Femur (tissue), 1 donor: ENCODE results near the gene HS3ST5.
"Not testable (repeated sequence)": the region's sequence is repeated elsewhere in the genome, so short reads cannot be mapped to it uniquely, and the experiment has no call there.

Source experiments
- DNase-seq: peaks from one replicate; pipeline ENCODE4 v3.0.0-alpha.2; 2017

The HS3ST5 gene

DNA sequence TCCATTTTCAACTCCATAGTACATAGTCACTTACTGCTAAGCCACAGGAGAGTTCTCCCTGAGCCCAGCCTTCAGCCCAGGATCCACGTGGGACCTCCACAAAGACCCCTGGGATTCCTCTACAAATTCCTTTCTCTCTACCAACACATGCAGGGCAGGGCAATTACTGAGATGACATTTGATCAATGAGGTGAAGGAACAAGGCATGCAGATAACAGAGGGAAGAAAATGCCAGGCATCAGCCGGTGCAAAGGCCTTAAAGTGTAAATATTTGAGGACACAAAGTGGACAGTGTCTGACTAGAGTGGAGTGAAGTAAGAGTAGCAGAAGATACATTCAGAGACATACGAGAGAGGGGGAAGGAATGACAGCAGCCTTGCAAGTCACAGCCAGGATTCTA lies 70.2 kb downstream of the HS3ST5 start:
- DNase-seq = no peak

DNA sequence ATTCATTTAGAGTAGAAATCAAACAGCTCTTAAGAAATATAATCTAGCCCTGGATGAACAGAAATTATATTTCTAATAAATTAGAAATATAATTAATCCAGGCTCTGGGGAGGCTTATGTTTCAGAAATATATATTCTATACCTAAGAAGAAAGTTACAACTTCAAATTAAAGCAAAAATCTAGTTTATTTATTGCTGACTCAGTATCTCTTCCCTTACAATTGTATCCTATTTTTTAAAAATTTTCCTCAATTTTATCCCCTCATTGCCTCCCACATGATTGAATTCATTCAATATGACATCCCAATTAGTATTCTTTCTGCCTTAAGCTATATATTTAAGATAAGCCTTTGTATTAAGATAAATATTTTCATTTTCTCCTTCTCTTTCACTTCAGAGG lies 71.4 kb downstream of the HS3ST5 start:
- DNase-seq = no peak

DNA sequence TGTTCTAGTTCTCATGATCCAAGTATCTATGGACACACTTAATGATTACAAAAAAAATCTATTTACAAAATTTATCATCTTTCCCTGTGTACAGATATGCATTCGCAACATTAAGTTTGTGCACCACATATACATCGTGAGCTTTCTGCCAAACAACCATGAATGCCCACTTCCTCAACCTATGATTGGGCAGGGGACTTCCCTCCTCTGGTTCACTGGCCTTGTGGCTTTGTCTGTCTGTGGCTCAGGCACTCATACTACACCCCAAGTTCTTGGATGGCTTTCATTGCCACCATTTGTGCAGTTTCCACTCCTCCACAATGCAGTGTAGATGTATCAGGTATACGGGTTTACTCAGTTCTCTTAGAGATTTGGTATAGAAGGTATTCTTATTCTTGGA lies 74.9 kb downstream of the HS3ST5 start:
- no peak for DNase-seq

DNA sequence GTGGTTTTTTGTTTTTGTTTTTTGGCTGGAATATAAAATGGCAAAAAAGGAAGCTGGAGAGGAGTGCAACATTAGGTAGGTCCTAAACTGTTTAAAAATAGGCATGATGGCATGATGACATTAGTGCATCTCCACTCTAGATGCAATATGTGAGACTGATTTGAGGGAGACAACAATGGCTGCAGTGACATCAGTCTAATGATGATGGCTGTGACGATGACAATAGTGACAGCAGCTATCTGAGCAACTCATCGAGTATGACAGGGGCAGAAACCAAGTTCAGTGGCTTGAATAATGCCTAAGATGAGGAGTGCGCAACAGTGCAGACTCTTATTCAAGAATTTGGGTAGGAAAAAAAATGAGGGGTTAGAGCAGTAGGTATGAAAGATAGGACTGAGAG lies 82.0 kb downstream of the HS3ST5 start:
- no peak for DNase-seq

DNA sequence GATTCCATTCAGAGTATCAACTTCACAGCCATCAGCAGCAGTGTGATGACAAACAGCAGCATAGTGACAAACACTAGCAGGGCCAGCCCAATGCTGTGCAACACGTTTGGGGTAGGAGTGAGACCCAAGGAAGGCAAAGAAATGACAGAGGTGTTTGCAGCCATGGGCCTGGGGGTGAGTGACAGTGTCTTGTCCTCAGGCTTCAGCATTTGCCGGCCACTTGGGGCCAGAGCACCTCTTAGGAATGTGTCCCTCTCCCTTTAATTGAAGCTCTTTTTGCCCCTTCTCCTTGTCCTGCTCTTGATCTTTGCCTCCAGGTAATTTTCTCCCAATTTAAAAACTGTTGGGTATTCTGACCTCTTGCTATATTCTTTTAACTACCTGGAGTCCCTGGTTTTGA lies 84.4 kb downstream of the HS3ST5 start:
- no peak for DNase-seq

DNA sequence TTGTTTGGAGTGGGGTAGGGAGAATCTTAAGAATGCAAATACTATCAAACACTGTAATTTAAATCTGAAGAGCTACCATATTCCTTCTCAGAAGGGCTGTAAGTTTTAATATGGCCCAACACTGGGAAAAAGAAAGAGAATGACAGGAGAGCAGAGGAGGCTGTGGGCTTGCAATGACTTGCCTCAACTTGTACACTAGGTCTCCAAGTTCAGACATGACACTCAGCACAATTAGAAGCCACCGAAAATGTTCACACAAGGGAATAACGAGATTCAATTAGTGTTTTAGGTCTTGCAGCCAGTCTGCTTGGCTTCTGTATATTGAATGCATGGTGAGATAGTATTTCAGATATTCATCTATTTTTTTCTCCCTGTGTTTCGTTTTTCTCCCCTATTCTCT lies 89.4 kb downstream of the HS3ST5 start:
- no peak for DNase-seq

DNA sequence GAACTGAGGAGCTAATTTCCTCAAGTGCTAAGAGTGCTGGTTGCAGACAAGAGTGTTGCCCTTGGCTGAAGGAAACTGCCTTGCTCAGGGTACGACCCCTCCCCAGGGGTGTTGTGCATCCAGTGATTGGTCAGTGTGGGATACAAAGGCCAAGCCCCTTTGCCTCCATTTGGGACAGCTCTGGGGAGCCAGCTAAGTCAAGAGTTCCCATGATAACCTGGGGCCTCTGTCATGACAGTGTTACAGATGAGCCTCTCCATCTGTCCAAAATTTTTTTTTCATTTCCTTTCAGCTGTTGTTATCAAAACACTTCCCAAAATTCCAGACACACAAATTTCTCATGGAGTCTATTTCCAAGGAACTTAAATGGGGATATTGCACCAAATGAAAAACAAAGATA lies 93.3 kb downstream of the HS3ST5 start:
- no peak for DNase-seq

DNA sequence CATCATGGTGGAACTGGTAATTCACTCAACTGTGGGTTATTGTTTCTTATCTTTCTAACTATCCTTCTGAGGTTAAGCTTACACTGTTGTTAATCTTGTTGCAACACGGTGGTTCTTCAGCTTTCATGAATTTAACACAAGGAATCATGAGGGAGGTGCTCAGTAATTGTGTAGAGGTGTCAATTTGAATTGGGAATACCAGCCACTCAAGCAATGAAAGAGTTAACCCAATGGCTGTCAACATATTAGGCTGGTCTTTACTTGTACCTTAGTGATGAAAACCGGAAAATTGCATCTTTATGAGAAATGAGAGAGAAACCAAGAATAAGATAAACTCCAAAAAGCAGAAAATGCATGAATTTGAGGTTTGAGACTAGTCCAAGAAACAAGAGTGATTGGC lies 95.7 kb downstream of the HS3ST5 start:
- no peak for DNase-seq

DNA sequence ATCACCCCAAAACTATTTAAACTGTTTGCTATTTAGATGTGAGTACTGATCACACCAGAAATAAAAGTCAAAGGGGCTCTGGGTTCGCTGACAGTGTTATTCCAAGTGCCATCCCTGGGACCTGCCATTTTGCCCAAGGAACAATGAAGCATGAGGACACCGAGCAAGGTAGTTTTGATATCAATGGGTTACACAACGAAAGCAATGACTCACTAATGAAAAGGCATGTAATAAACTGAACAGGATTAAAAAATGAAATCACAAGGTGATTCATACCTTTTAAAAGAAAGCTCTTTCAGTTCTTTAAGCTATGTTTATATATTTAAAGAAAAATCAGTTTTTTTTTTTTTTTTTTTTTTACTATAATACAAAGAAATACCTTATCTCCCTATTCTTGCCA lies 102.0 kb downstream of the HS3ST5 start:
- no peak for DNase-seq

DNA sequence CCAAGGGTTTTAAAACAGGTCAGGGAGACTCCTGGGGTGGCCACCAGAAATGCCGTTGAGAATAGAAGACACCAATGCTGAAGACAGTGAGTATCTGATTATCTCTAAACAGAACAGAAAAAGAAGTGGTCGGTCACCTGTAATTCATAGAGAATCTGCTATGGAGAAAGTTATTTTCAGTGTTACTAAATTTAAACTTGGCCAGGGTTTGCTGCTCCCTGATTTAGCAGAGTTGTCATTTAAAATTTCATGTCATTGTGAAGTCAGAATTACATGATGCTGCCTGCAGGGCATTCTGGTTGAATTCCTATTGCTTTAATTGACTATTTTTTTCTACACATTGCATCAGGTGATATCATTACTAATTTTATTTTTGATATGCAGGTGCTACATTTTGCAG lies 114.1 kb downstream of the HS3ST5 start:
- DNase-seq = no peak

DNA sequence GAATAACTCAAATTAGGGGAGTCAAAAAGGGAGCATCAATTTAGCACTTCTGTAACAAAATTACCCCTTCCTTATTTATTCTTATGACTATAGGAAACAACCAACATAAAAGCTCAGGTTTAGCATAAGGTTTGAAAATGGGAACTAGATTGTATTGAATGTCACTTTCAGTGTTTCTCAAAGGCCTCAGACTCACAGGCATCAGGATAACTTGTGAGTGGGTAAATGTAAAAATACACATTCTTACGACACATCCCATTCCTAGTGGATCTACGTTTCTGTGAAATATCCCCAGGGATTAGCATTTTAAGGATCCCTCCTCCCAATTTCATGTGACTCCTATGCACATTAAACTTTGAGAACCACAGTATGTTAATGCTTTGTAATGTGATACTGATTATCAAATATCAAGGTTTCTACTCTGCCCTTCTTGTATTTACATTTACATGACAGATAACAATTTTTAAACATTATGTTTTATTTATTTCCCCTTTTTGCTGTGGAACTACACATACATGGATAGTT lies 114.8 kb downstream of the HS3ST5 start:
- DNase-seq = no peak

DNA sequence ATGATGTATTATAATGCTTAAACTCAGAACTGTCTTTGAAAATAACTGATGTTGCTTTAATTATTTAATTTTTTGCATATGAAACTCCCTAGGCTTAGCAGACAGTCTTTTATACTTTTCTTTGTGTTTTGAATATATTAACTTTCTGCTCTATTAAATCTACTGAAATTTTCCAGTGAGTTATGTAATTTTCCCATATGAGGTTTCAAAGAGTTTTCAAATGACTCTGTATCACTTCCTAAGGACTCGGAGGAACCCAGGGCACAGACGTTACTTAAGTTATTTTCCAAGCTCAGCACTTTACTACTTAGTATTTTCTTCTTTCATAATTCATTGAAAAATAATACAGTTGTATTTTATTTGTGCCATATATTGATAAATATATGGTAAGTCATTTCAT lies 122.6 kb downstream of the HS3ST5 start:
- DNase-seq = no peak

DNA sequence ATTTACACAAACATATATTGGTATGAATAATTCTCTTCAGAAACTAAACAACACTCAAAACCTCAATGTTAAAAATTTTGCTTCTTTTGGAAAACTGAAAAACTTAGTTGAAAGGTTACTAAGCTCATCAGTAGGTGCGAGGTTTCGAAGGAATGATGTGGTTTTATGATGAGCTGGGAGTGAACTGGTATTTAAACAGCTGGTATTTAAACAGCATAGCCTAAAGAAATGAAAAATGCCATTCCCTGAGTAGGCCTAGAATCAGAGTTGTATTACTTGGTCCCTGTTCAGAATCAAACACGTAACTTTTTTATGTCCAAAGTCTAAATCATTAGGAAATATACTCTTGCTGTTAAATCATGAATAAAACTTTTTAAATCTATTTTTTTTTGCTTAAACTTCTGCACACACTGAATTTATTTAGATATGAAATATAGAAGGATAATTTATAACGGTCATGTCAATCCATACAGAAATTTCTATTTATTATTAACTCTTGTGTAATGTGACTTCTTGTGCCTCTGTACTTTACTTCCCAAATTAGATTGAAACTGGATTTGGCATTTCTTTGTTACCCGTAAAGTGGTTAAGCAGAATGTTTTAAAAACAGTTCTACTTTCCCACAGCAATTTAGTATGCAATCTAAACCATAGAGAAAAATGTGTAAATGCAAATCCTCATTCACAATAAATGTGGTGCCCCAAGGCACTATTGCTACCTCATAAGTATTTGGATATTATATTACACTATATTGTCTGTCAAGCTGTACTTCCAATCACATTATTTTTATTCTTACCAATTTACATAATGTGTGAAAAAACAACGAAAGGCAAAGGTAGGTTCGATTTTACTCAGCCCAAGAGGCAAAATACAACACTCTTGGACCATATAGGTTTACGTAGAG lies 124.1 kb downstream of the HS3ST5 start:
- DNase-seq = no peak

DNA sequence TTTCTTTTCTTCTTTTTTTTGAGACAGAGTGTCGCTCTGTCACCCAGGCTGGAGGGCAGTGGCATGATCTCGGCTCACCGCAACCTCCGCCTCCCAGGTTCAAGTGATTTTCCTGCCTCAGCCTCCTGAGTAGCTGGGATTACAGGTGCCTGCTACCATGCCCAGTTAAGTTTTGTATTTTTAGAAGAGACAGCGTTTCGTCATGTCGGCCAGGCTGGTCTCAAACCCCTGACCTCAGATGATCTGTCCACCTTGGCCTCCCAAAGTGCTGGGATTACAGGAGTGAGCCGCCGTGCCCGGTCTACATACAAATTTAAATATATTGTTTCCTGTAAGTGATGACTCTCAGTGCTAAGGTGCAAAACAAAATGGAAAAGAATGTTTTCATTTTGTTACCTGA lies 124.8 kb downstream of the HS3ST5 start:
- not testable (repeated sequence) for DNase-seq

DNA sequence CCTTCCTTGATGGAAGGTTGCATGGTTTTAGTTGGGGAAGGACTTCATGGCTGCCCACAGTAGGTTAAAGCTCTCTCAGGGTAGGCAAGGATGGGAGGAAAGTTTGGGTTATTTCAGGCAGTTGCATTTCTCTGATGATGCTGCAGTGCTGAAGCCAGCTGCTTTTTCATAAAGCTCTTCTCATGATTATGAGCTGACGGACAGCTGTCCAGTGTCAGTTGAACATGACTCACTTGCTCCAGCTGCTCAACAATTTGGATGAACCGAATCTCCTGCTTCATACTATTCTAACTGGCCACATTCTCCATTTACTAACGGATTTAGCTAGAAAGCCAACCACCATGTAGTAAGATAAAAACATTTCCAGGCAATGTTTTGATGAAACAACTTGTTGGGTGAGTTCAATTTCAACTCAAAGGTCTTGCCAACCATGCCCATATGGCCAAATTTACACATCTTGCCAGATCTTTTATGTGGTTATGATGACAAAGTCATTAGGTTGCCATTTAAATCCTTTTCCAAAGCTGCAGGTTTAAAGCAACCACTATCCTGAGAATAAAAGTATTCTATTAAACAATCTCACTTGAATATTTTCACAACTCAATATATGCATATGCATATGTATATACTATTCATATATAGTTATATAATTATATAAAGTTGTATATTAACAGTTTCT lies 125.9 kb downstream of the HS3ST5 start:
- DNase-seq = no peak

DNA sequence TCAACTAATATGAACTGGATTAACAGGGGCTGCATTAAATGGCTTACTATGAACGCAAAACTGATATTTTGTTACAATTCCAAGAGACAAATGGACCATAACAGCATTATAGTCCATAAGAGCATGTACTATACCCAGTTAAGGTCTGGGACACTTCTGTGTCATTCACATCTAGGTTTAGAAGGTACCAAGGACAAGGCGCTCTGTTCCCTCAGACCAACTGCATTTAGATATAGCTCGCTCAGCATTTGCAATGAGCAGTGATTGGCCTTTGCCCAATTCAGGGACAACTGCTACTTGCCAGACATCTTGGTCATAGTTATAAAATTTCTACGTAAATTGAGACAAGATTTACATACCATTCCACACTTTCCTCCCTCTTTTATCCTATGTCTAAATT lies 132.4 kb downstream of the HS3ST5 start:
- no peak for DNase-seq

DNA sequence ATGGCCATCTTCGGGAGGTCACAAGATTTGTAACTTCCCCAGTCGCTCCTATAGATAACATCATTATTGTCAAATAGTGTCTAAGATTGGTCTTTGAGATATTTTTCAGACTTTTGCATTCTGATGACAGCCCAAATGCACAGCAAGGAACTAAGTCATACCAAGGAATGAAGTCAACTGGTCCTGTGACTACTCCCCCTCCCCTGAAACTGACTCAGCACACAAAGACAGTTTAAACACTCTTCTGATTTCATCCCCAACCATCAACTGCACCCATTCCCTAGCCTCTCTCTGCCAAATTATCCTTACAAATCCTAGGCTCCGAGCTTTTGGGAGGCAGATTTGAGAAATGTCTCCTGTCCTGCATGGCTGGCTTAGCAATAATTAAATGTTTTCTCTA lies 139.4 kb downstream of the HS3ST5 start:
- DNase-seq = no peak

DNA sequence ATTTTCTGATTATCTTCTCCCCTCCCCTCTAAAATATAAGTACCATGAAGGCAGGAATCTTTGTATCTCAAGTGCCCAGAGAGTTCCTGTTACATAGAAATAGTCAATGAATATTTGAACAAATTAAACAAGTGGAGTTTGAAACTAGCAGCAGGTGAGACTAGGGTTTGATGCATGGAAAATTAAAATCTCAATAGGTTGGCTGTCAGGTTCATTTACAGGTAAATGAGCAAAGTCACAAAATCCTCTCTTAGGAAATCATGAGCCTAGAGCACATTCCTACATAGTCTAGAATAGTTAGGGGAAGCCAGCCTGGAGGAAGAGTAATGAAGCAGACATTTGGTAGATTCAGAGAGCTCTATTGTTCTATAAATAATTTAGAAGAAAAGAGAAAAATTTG lies 140.4 kb downstream of the HS3ST5 start:
- DNase-seq = no peak

DNA sequence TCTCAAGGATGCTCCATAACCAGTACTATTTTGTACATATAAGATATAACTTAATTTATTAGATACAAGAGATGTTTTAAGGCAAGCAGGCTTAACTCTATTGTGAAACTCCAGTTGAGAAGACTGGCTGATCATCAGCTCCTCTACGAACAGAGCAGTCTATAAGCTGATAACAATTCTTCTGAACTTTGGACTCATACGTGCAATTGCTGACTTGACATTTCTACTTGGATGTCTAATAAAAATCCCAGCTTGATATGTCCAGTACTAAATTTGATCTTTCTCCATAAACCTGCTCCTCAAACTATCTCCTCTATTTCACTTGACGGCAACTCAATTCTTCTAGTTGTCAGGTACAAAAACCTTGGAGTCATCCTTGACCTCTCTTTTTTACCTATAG lies 141.9 kb downstream of the HS3ST5 start:
- DNase-seq = no peak

DNA sequence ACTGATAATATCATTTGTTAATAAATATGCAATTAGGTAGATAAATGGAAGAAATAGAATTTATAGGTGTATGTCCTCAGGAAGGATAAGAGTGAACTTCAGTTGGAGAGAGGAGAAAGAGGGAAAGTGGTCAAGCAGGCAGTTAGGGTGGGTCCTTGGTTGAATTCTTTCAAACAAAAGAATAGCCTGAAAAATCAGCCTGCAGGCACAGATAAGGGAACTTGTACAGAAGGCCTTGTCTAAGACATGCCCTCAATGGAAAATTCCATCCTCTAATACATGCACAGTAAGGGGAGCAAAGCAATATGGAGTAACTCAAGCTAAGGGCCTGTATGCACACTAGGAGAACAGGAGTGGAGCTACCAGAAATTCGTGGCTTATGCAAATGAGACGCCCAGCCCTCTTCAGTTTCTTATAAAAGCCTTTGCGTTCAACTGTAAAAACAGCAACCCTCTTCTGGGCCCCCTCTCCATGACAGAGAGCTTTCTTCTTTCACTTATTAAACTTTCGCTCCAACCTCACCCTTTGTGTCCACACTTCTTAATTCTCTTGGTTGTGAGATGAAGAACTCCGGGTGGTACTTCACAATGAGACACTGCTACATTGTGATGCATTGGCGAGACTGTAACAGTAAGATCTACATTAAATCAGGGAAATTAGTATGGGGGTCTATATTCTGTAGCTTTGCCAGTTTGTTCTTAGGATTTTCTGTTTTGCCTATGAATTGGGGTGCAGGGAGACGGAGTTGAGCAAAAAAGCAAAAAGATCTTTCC lies 147.0 kb downstream of the HS3ST5 start:
- DNase-seq = no peak

DNA sequence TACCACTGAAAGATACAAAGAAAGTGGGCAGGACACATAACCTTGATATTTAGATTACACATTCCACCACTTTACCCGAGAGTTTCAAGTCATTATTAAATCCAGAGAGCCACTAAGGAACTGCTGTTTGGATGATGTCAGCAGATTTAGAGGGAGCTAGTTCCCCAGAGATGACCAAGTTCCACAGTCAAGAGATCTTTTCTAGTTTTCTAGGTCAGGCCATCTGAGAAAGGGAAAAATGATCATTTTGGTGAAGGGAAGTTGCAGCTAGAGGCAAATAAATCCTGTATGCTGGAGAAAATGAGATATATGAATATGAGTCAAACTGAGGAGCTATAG lies 147.8 kb downstream of the HS3ST5 start:
- DNase-seq = no peak

DNA sequence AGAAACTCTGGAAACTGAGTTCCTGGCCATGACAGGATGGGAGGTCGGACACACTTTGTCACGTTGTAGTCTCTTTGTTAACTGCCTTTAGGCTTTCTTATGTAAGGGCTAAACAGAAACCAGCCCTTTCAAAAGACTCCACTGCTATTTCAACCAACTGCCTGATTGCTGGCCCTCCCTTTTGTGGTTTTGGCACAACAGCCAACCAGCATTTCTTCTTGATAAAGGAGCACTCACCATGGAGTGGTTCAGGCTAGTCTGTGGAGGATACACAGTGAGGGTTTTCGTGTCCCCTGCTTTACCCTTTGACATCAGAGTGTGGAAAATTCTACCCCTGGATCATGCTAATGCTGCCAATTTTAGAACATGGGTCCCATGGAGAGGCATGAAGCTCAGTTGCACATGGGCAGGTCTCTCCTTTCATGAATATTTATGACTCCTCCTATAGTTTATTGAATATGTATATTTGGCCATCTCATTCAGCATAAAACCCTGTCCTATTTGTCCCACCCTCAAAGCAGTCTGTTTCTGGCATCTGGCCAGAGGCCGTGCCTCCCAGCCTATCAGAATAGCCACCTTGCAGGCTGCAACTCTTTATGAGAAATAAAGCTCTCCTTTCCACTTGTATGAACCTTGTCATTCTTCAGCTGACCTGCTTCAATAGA lies 148.3 kb downstream of the HS3ST5 start:
- no peak for DNase-seq

DNA sequence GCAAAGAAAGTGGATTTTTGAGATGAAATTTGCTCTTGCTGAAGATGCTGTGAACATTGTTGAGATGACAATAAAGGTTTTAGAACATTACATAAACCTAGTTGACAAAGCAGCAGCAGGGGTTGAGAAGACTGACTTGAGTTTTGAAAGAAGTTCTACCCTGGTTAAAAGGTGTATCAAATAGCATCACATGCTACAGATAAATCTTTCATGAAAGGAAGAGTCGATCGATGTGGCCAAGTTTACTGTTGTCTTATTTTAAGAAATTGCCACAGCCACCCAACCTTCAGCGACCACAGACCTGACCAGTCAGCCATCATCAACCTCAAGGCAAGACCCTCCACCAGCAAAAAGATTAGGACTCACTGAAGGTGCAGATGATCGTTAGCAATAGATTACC lies 155.3 kb downstream of the HS3ST5 start:
- DNase-seq = no peak
